Neural cell (in vitro differentiated cells): ENCODE measurements around the gene RETREG1. TPM values are rescaled to one million over a fixed set of nuclear protein-coding genes. Genes with fewer than 3 reads are reported as not detected.

Experiments used
- H2AFZ ChIP-seq: fragments of 200-600, 300-800 bp; sonication (generic), shearing (Covaris generic); 2 replicates; pipeline ENCODE4 v1.6.0; 2014; ENCODE audit warnings: low read depth, mild to moderate bottlenecking, antibody characterized with exemption, low read length, moderate library complexity
- H3F3A ChIP-seq: fragments of 200-600 bp; shearing (Covaris generic); 2 replicates; pipeline ENCODE4 v1.6.1; 2016; ENCODE audit warnings: mild to moderate bottlenecking, moderate library complexity, mixed read lengths, antibody characterized with exemption, low read length; ENCODE audit not compliant: insufficient read depth, poor library complexity, severe bottlenecking
- H3K27ac ChIP-seq: fragments of 200-600, 300-800 bp; sonication (generic), shearing (Covaris generic); 2 replicates; pipeline ENCODE4 v1.5.1; 2014; ENCODE audit warnings: mild to moderate bottlenecking, low read length, moderate library complexity
- H3K27me3 ChIP-seq: fragments of 300-800, 200-600 bp; sonication (generic), shearing (Covaris generic); 2 replicates; pipeline ENCODE4 v1.6.0; 2014; ENCODE audit warnings: mild to moderate bottlenecking, low read depth, low read length, moderate library complexity; ENCODE audit not compliant: insufficient read depth
- H3K36me3 ChIP-seq: fragments of 300-800, 200-600 bp; sonication (generic), shearing (Covaris generic); 2 replicates; pipeline ENCODE4 v1.5.1; 2014; ENCODE audit warnings: mild to moderate bottlenecking, antibody characterized with exemption, low read length, moderate library complexity; ENCODE audit not compliant: insufficient read depth
- H3K4me2 ChIP-seq: fragments of 300-800, 200-600 bp; sonication (generic), shearing (Covaris generic); 2 replicates; pipeline ENCODE4 v1.6.0; 2014; ENCODE audit warnings: mild to moderate bottlenecking, low read length
- H3K4me3 ChIP-seq: fragments of 300-800, 200-600 bp; sonication (generic), shearing (Covaris generic); 2 replicates; pipeline ENCODE4 v1.5.1; 2014; ENCODE audit warnings: mild to moderate bottlenecking, low read length, moderate library complexity
- H3K79me2 ChIP-seq: fragments of 200-600 bp; shearing (Covaris generic); replicated peaks from 2 replicates; pipeline ENCODE4 v1.6.0; 2014; ENCODE audit warnings: mild to moderate bottlenecking, low read length, moderate library complexity; ENCODE audit not compliant: insufficient read depth
- H3K9ac ChIP-seq: fragments of 300-800, 200-600 bp; sonication (generic), shearing (Covaris generic); 2 replicates; pipeline ENCODE4 v1.6.1; 2016; ENCODE audit warnings: mild to moderate bottlenecking, low read length, mixed read lengths
- H3K9me2 ChIP-seq: fragments of 200-600 bp; shearing (Covaris generic); 2 replicates; pipeline ENCODE4 v1.6.1; 2016; ENCODE audit warnings: mild to moderate bottlenecking, low read length, mixed read lengths; ENCODE audit not compliant: insufficient read depth
- H3K9me3 ChIP-seq: fragments of 200-600, 300-800 bp; sonication (generic), shearing (Covaris generic); 2 replicates; pipeline ENCODE4 v1.6.1; 2016; ENCODE audit warnings: mild to moderate bottlenecking, mixed run types, low read length, moderate library complexity, mixed read lengths
- H4K20me1 ChIP-seq: fragments of 200-600 bp; shearing (Covaris generic); 2 replicates; pipeline ENCODE4 v1.6.1; 2016; ENCODE audit warnings: mild to moderate bottlenecking, mixed run types; ENCODE audit not compliant: insufficient read depth
- EP300 ChIP-seq: fragments of 450-650 bp; conservative IDR thresholded peaks from 2 replicates; pipeline ENCODE4 v1.6.1; 2014; ENCODE audit warnings: antibody characterized with exemption, mild to moderate bottlenecking, moderate library complexity; ENCODE audit not compliant: poor library complexity, severe bottlenecking
- EZH2 ChIP-seq: fragments of 200-600, 300-800 bp; shearing (Covaris generic), sonication (generic); IDR thresholded peaks from 2 replicates; pipeline ENCODE4 v1.6.1; 2014; ENCODE audit warnings: antibody characterized with exemption, low read length, borderline replicate concordance, mild to moderate bottlenecking; ENCODE audit not compliant: insufficient read depth, poor library complexity, severe bottlenecking
- MXI1 ChIP-seq: fragments of 450-650 bp; conservative IDR thresholded peaks from 2 replicates; pipeline ENCODE4 v1.6.1; 2014; ENCODE audit warnings: antibody characterized with exemption, mild to moderate bottlenecking; ENCODE audit not compliant: poor library complexity, severe bottlenecking
- POLR2AphosphoS5 ChIP-seq: IDR thresholded peaks from 2 replicates; pipeline ENCODE4 v1.6.1; 2012
- RAD21 ChIP-seq: fragments of 450-650 bp; conservative IDR thresholded peaks from 2 replicates; pipeline ENCODE4 v1.6.1; 2014; ENCODE audit warnings: antibody characterized with exemption, mild to moderate bottlenecking, moderate library complexity
- SMC3 ChIP-seq: fragments of 450-650 bp; conservative IDR thresholded peaks from 2 replicates; pipeline ENCODE4 v1.6.1; 2014; ENCODE audit warnings: antibody characterized with exemption, mild to moderate bottlenecking, moderate library complexity; ENCODE audit not compliant: poor library complexity
- TAF1 ChIP-seq: IDR thresholded peaks from 2 replicates; pipeline ENCODE4 v1.6.1; 2012; ENCODE audit warnings: low read depth
- polyA plus RNA-seq: library from polyadenylated mRNA; depleted of rRNA; stranded (reverse); fragments of >200 nt; gene quantifications from 2 replicates; pipeline ENCODE4 v1.2.3, GENCODE V29; 2014
- TF ChIP-seq, protein P1 (sequence below): fragments of 450-650 bp; IDR thresholded peaks from 2 replicates; pipeline ENCODE4 v1.5.1; 2014; ENCODE audit warnings: antibody characterized with exemption, mild to moderate bottlenecking, moderate library complexity; ENCODE audit not compliant: poor library complexity, severe bottlenecking
- TF ChIP-seq, protein P2 (sequence below): IDR thresholded peaks from 2 replicates; pipeline ENCODE4 v1.6.1; 2012; ENCODE audit warnings: borderline replicate concordance

RETREG1 gene
- polyA plus RNA-seq, 1 donor from 2014 or later, result 25.4 TPM

DNA sequence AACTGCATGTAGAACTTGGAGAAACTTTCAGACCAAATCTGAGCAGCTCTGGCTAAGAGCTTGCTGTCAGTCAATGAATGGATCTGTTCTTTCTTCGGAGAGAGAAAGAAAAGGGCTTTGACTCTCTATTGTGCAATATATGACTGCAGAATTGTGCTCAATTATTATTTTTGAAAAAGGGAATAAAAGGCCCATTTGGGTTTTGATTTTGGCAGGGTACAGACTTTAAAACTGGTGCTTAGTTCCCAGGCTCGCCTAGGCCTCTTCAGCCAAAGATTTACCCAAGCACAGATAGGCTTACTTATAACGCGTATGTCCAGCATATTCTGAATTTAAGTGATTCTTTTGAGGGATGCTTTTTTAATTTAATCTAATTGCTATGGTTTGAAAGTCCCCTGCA is 59.3 kb downstream of the RETREG1 start:
- Histone ChIP-seq H2AFZ (no peak overlapping the region), H4K20me1 (no peaks in the 10 kb centered on the region), H3K9me3 (no peaks in the 10 kb centered on the region), H3K9me2 (no peaks in the 10 kb centered on the region), H3K27me3 (no peaks in the 10 kb centered on the region), H3K79me2 (no peaks in the 10 kb centered on the region), H3K27ac (no peak overlapping the region), H3K4me2 (no peak overlapping the region), H3K4me3 (no peak overlapping the region), H3K36me3 (no peaks in the 10 kb centered on the region), H3K9ac (no peak overlapping the region), H3F3A (no peaks in the 10 kb centered on the region)
- no peak for TF ChIP-seq TAF1
- TF ChIP-seq POLR2AphosphoS5, result no peak
- no peak for TF ChIP-seq MXI1
- TF ChIP-seq RAD21, result no peak
- TF ChIP-seq SMC3, result no peak
- TF ChIP-seq, protein P1, sequence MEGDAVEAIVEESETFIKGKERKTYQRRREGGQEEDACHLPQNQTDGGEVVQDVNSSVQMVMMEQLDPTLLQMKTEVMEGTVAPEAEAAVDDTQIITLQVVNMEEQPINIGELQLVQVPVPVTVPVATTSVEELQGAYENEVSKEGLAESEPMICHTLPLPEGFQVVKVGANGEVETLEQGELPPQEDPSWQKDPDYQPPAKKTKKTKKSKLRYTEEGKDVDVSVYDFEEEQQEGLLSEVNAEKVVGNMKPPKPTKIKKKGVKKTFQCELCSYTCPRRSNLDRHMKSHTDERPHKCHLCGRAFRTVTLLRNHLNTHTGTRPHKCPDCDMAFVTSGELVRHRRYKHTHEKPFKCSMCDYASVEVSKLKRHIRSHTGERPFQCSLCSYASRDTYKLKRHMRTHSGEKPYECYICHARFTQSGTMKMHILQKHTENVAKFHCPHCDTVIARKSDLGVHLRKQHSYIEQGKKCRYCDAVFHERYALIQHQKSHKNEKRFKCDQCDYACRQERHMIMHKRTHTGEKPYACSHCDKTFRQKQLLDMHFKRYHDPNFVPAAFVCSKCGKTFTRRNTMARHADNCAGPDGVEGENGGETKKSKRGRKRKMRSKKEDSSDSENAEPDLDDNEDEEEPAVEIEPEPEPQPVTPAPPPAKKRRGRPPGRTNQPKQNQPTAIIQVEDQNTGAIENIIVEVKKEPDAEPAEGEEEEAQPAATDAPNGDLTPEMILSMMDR, result no peak
- TF ChIP-seq, protein P2, sequence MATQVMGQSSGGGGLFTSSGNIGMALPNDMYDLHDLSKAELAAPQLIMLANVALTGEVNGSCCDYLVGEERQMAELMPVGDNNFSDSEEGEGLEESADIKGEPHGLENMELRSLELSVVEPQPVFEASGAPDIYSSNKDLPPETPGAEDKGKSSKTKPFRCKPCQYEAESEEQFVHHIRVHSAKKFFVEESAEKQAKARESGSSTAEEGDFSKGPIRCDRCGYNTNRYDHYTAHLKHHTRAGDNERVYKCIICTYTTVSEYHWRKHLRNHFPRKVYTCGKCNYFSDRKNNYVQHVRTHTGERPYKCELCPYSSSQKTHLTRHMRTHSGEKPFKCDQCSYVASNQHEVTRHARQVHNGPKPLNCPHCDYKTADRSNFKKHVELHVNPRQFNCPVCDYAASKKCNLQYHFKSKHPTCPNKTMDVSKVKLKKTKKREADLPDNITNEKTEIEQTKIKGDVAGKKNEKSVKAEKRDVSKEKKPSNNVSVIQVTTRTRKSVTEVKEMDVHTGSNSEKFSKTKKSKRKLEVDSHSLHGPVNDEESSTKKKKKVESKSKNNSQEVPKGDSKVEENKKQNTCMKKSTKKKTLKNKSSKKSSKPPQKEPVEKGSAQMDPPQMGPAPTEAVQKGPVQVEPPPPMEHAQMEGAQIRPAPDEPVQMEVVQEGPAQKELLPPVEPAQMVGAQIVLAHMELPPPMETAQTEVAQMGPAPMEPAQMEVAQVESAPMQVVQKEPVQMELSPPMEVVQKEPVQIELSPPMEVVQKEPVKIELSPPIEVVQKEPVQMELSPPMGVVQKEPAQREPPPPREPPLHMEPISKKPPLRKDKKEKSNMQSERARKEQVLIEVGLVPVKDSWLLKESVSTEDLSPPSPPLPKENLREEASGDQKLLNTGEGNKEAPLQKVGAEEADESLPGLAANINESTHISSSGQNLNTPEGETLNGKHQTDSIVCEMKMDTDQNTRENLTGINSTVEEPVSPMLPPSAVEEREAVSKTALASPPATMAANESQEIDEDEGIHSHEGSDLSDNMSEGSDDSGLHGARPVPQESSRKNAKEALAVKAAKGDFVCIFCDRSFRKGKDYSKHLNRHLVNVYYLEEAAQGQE, result no peak
- TF ChIP-seq EZH2, result no peak
- TF ChIP-seq EP300, result no peak

DNA sequence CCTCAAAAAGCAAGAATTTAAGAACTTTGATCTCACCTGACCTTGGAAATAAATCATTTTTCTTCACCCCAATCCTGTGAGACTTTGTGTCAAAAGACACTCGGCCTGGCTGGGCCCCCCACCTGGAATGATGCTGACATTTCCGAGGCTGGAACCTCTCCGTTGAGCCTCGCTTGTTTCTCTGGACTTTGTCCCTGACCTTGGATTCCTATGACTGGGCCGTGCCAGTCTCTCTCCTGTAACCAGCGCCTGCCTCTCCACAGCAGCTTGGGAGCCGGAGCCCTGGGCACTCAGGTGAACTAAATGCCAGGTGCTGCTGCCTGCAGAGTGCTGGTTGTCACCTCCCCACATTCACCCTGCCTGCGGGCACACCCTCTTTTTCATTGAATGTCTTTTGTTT is 62.7 kb downstream of the RETREG1 start:
- H3K4me3 ChIP-seq, result no peak overlapping the region
- H3K36me3 ChIP-seq, result no peaks in the 10 kb centered on the region
- H3K79me2 ChIP-seq, result no peaks in the 10 kb centered on the region
- H3K9ac ChIP-seq, result no peak overlapping the region
- no peaks in the 10 kb centered on the region for H3K27me3 ChIP-seq
- H4K20me1 ChIP-seq, result no peaks in the 10 kb centered on the region
- H3K27ac ChIP-seq, result no peak overlapping the region
- H3K9me3 ChIP-seq, result no peaks in the 10 kb centered on the region
- no peak for TF ChIP-seq POLR2AphosphoS5
- H2AFZ ChIP-seq, result no peak overlapping the region
- no peak overlapping the region for H3K4me2 ChIP-seq
- H3F3A ChIP-seq, result no peaks in the 10 kb centered on the region
- H3K9me2 ChIP-seq, result no peaks in the 10 kb centered on the region
